Erythroblast (primary cell): ENCODE data around the gene NUTM2D.
"Not testable (repeated sequence)": the region's sequence is repeated elsewhere in the genome, so short reads cannot be mapped to it uniquely, and the experiment has no call there.

ENCODE experiments used
- GATA1 ChIP-seq: IDR thresholded peaks from 2 replicates; pipeline ENCODE4 v1.6.1; 2011; ENCODE audit warnings: low read depth, mild to moderate bottlenecking, control low read depth, low read length, moderate library complexity
- POLR2A ChIP-seq: IDR thresholded peaks from 2 replicates; pipeline ENCODE4 v1.6.1; 2011; ENCODE audit warnings: mild to moderate bottlenecking, low read length

DNA sequence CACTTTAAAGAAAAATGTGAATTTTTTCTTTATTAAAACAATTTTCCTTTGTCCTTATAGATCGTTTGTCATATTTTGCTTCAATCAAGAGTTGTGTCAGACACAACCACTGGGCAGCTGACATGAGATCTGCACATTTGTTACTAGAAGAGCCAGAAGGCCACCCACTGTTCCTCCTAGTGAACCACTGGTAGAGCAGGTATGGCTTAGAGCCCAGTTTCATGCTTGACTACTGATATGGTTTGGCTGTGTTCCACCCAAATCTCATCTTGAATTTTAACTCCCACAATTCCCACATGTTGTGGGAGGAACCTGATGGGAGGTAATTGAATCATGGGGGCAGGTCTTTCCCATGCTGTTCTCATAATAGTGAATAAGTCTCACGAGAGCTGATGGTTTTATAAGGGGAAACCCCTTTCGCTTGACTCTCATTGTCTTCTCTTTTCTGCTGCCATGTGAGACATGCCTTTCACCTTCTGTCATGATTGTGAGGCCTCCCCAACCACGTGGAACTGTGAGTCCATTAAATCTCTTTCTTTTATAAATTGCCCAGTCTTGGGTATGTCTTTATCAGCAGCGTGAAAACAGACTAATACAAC lies 28.3 kb downstream of the NUTM2D start:
- not testable (repeated sequence) for TF ChIP-seq POLR2A, GATA1
